ENCODE measurements around the gene ORC3.

Gene ORC3

GRCh38 chr6:87628424-87628823 lies 38.5 kb downstream of the ORC3 start:
- no peaks in the 10 kb centered on the region for H3K36me3 ChIP-seq (ENCODE audit: control insufficient read depth, insufficient read depth, low read length)
- no peak overlapping the region for H2AFZ ChIP-seq
- no peaks in the 10 kb centered on the region for H3K9me3 ChIP-seq (ENCODE audit: control insufficient read depth, low read length)
- no peaks in the 10 kb centered on the region for H3K79me2 ChIP-seq
- no peak overlapping the region for H3K9ac ChIP-seq
- no peaks in the 10 kb centered on the region for H3K27me3 ChIP-seq (ENCODE audit: control insufficient read depth, insufficient read depth, low read length)
- no peak for TF ChIP-seq CTCF (IDR thresholded peaks at IDR 0.05)
- H3K4me1 ChIP-seq = peaks cover 6% of the 10 kb centered on the region
- H3K4me3 ChIP-seq (ENCODE audit: low read depth, low read length) = no peak overlapping the region
- no peak overlapping the region for H3K27ac ChIP-seq
- H3K4me2 ChIP-seq (ENCODE audit: low read length) = no peak overlapping the region

- H3K4me2 ChIP-seq (ENCODE audit: low read length) = no peak overlapping the region
- TF ChIP-seq CTCF (IDR thresholded peaks at IDR 0.05) = no peak
- no peaks in the 10 kb centered on the region for H3K36me3 ChIP-seq (ENCODE audit: control insufficient read depth, insufficient read depth, low read length)
- no peak overlapping the region for H3K9ac ChIP-seq
- no peak overlapping the region for H3K4me3 ChIP-seq (ENCODE audit: low read depth, low read length)
- no peak overlapping the region for H2AFZ ChIP-seq
- peaks cover 1% of the 10 kb centered on the region for H3K4me1 ChIP-seq
- H3K27ac ChIP-seq = no peak overlapping the region
- no peaks in the 10 kb centered on the region for H3K79me2 ChIP-seq
- no peaks in the 10 kb centered on the region for H3K27me3 ChIP-seq (ENCODE audit: control insufficient read depth, insufficient read depth, low read length)
- no peaks in the 10 kb centered on the region for H3K9me3 ChIP-seq (ENCODE audit: control insufficient read depth, low read length)
Measured at GRCh38 chr6:87628881-87629280, 38.9 kb downstream of the ORC3 start.

GRCh38 chr6:87630746-87631145 lies 40.8 kb downstream of the ORC3 start:
- Histone ChIP-seq H3K4me2 (ENCODE audit: low read length) (no peak overlapping the region), H3K4me1 (no peaks in the 10 kb centered on the region), H3K4me3 (ENCODE audit: low read depth, low read length) (no peak overlapping the region), H3K79me2 (no peaks in the 10 kb centered on the region), H3K27ac (no peak overlapping the region), H2AFZ (no peak overlapping the region), H3K27me3 (ENCODE audit: control insufficient read depth, insufficient read depth, low read length) (no peaks in the 10 kb centered on the region), H3K9me3 (ENCODE audit: control insufficient read depth, low read length) (no peaks in the 10 kb centered on the region), H3K9ac (no peak overlapping the region), H3K36me3 (ENCODE audit: control insufficient read depth, insufficient read depth, low read length) (no peaks in the 10 kb centered on the region)
- no peak for TF ChIP-seq CTCF (IDR thresholded peaks at IDR 0.05)

GRCh38 chr6:87633851-87634250 lies 43.9 kb downstream of the ORC3 start:
- Histone ChIP-seq H3K9me3 (ENCODE audit: control insufficient read depth, low read length) (no peaks in the 10 kb centered on the region), H3K79me2 (no peaks in the 10 kb centered on the region), H3K27ac (no peak overlapping the region), H3K4me3 (ENCODE audit: low read depth, low read length) (no peak overlapping the region), H3K9ac (no peak overlapping the region), H3K4me2 (ENCODE audit: low read length) (no peak overlapping the region), H3K27me3 (ENCODE audit: control insufficient read depth, insufficient read depth, low read length) (no peaks in the 10 kb centered on the region), H3K4me1 (no peaks in the 10 kb centered on the region), H2AFZ (no peak overlapping the region), H3K36me3 (ENCODE audit: control insufficient read depth, insufficient read depth, low read length) (no peaks in the 10 kb centered on the region)
- TF ChIP-seq CTCF (IDR thresholded peaks at IDR 0.05) = no peak

GRCh38 chr6:87636315-87636714 lies 46.4 kb downstream of the ORC3 start:
- Histone ChIP-seq H3K4me2 (ENCODE audit: low read length) (no peak overlapping the region), H3K4me3 (ENCODE audit: low read depth, low read length) (no peak overlapping the region), H3K4me1 (no peaks in the 10 kb centered on the region), H3K36me3 (ENCODE audit: control insufficient read depth, insufficient read depth, low read length) (no peaks in the 10 kb centered on the region), H3K27ac (no peak overlapping the region), H3K27me3 (ENCODE audit: control insufficient read depth, insufficient read depth, low read length) (no peaks in the 10 kb centered on the region), H3K9ac (no peak overlapping the region), H3K9me3 (ENCODE audit: control insufficient read depth, low read length) (no peaks in the 10 kb centered on the region), H2AFZ (no peak overlapping the region), H3K79me2 (no peaks in the 10 kb centered on the region)
- no peak for TF ChIP-seq CTCF (IDR thresholded peaks at IDR 0.05)

Measured in parathyroid adenoma (tissue), 2 donors.